NCI-H1105 treated with DMSO at 0.1 percent for 48 hours (cell line): ENCODE results near the gene PAFAH2.

Experiments
- DNase-seq: peaks from one replicate; lab custom pipeline; 2025; lab: John Stamatoyannopoulos, UW

The PAFAH2 gene

DNA sequence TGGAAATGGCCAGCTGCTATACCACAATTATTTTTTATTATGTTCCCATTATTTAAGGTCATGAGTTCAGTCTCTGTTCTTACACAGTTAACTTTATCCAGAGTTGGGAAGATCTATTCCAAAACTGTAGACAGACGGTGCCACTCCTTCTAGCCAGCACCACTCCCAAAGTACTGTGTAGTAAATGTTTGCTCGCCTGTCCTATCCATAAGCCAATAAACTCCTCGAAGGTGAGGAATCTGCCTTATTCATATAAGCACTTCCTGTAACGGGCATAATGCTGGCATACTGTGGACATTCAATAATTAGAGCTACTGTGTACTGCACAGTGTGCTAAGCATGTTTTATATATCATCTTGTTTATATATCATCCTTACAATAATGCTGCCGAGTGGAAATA, 65.5 kb downstream of the PAFAH2 start:
- no peak for DNase-seq

DNA sequence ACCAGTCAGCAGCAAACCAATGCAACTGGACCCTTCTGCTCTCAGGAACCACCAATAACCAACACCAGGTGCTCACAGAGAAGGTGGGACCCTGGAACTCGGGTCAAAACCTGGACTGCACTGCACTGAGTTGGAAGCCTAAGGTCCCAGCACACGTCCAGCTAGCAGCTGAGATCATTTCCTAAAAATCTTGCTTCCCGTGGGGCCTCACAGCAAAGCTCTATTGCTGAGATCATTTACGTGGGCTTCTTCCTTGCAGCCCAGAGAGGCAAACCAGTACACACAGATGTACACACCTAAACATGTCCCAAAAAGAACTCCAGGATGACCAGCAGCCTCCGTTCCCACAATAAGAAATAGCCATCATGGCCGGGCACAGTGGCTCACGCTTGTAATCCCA, 68.8 kb downstream of the PAFAH2 start:
- DNase-seq = no peak

DNA sequence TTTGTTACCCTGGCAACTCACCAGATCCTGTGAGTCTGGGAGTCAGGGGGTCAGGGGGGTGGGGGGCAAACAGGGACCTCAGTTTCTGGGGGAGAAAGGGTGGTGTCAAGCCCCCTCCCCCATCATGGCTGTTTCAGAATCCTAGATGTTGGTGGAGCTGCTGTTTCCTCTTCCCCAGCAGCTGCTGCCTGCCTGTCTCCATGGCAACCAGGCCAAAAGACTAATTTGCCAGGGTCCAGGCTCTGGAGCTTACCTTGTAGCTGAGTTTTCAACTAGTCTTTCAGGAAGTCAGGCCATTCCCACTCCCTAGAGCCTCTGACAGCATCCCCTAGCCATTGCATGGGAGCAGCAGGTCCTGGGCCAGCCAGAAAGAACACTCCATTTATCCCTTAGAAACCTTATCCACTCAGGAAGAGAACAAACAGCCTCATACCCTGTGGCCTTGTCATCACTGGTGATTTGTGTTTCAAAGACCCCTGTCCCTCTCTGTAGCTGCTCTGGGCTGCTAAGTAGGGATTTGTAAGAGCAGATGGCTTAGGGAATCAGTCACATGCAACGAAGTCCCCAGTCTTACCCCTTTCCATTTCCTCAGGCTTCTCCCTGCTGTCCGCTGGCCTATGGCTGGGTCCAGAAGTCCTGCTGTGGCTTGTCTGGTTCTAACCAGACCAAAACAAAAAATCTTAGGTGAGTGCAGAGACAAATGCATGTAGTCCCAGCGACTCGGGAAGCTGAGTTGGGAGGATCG, 70.2 kb downstream of the PAFAH2 start:
- DNase-seq = peak; percentile 85

- peak; percentile 75 for DNase-seq
Measured at GRCh38 chr1:25926731-25927496, 70.9 kb downstream of the PAFAH2 start.

GRCh38 chr1:25924454-25924853, 73.4 kb downstream of the PAFAH2 start:
- no peak for DNase-seq

DNA sequence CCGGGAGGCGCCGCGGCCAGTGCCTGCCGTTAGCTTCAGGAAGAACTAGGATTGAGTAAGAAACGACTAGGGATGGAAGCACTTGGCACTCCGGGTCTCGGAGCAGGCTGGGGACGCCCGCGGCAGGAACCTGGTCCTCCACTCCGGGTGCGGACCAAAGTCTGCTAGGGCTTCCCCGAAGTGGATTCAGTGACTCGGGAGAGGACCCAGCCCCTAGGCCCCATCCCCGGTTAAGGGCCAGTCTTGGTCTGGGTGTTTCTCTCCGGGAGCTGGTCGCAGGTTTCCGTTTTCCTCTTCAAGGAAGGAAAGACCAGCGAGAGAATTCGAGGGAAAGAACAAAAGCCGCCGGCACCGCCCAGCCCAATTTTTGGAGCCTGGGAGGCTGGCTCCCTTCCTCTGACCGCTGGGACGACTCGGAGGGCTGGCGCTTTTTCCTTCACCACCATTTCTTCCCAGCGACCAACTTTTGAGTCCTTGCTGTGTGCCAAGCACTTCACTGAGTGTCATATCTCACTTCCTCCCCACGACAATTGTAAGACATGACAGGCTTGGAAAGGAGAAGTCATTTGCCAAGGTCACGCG, 74.8 kb downstream of the PAFAH2 start:
- peak; percentile 37 for DNase-seq

GRCh38 chr1:25922056-25922970, 75.5 kb downstream of the PAFAH2 start:
- peak; percentile 75 for DNase-seq

DNA sequence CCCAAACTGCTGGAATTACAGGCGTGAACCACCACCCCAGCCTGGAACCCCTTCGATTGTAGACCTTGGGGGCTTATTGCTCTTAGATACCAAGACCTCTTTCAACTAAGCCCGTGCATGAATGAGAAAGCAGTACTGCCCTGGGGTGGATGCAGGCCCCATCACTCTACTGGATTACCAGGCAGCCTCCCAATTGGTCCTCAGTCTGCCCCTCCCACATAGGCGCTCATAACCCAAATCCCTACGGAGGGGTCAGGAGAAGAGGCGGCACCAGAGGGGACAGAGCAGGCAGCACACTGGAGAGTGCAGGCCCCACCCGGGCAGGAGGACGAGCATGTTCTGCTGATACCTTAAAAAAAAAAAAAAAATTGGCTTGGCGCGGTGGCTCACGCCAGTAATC, 79.2 kb downstream of the PAFAH2 start:
- no peak for DNase-seq

DNA sequence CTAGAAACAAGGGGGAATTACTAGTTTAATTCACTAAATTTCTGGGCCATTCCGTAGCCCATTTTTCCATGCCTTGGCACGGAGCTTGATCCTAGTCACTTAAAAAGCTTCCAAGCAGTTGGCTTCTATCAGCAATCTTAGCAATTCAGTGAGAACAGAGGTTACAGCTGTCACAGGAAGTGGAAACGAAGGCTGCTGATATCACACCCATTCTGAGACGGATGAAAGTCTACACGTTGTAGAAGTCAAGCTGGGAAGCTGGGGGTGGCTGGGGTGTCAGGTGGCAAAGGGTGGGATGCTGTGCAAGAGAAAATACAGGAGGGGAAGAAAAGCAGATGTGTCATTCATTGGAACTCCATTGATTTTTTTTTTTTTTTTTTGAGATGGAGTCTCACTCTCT, 79.9 kb downstream of the PAFAH2 start:
- no peak for DNase-seq

- no peak for DNase-seq
Measured at GRCh38 chr1:25916460-25916859, 81.4 kb downstream of the PAFAH2 start.

GRCh38 chr1:25914074-25914995, 83.5 kb downstream of the PAFAH2 start:
- no peak for DNase-seq

GRCh38 chr1:25913206-25913605, 84.7 kb downstream of the PAFAH2 start:
- no peak for DNase-seq

DNA sequence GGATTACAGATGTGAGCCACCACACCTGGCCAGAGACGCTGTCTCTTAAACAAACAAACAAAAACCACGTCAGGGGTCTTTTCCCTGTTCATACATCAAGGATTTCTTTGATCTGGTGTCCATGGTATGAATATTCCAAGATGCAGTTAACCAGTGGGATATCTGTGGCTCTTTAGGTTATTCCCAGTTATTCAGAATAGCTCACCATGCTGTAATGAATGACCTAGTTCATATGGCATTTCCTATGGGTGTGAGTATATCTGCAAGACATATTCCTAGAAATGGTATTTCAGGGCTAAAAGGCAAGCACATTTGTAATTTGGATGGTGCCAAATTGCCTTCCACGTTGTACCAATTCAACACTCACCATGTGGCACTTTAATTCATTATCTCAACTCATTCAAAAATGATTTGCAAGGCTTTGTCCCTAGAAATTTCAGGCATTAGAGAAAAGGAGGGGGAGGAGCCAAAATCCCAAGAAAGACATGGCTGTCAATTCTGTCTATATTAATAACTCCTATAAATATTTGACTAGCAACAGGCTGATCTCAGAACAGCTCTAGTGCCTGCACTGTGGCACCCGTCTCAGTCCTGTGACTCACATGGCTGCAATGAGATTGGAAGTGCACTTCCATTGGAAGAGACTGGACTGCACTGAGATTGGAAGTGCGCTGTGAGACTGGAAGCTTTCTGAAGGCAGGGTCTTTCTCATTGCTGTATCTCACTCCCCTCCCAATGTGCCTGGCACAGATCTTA, 85.6 kb downstream of the PAFAH2 start:
- no peak for DNase-seq

GRCh38 chr1:25911162-25911561, 86.7 kb downstream of the PAFAH2 start:
- DNase-seq = no peak
